Panc1 (cell line): ENCODE results near the gene WAC. TPM values are rescaled to one million over a fixed set of nuclear protein-coding genes. Genes with fewer than 3 reads are reported as not detected.

Experiments
- ATAC-seq: fragments of 200-7000 bp; cut with Tn5 transposase; 2 replicates; pipeline ENCODE4 v1.9.1; 2020; ENCODE audit warnings: mild to moderate bottlenecking, moderate library complexity
- BruUV-seq: library from RNA; stranded (reverse); fragments of 400-500 nt; replicated peaks from 2 replicates; lab custom pipeline; 2021; lab: Mats Ljungman, UMichigan
- CTCF ChIA-PET: fragments of 300-600 bp; sonication (Branson Sonifier 250); formaldehyde crosslinking; loops from one replicate; lab custom pipeline; 2022; ENCODE audit warnings: antibody characterized with exemption; lab: Charles Lee
- POLR2A ChIA-PET: fragments of 300-600 bp; sonication (Branson Sonifier 250); formaldehyde crosslinking; loops from one replicate; lab custom pipeline; 2022; ENCODE audit warnings: antibody characterized with exemption; lab: Charles Lee
- DNase-seq: peaks from one replicate; pipeline ENCODE4 v3.0.0-alpha.2; 2010; ENCODE audit warnings: low read depth, low spot score
- H3K27ac ChIP-seq: 2 replicates; pipeline ENCODE4 v1.5.1; 2011; ENCODE audit warnings: mild to moderate bottlenecking, low read length, inconsistent platforms
- H3K27me3 ChIP-seq: fragments of 200-500 bp; sonication (Bioruptor generic); 2 replicates; pipeline ENCODE4 v1.6.0; 2014; ENCODE audit warnings: low read length, inconsistent platforms; ENCODE audit not compliant: control insufficient read depth, insufficient read depth
- H3K36me3 ChIP-seq: fragments of 200-500 bp; sonication (Bioruptor generic); 2 replicates; pipeline ENCODE4 v1.5.1; 2014; ENCODE audit warnings: inconsistent platforms, mild to moderate bottlenecking, low read length, moderate library complexity; ENCODE audit not compliant: control insufficient read depth, insufficient read depth
- H3K4me1 ChIP-seq: 2 replicates; pipeline ENCODE4 v1.5.1; 2011; ENCODE audit warnings: inconsistent platforms, mild to moderate bottlenecking, low read length, moderate library complexity; ENCODE audit not compliant: control insufficient read depth, insufficient read depth
- H3K4me3 ChIP-seq, 2 experiments: 2 replicates each; pipeline ENCODE4 v1.5.1; 2011 to 2012; ENCODE audit warnings: low read depth in 2 of 2, low read length in 2 of 2, mild to moderate bottlenecking in 2 of 2, inconsistent platforms in 1 of 2, moderate library complexity in 1 of 2
- H3K9me3 ChIP-seq: fragments of 200-500 bp; sonication (Bioruptor generic); 2 replicates; pipeline ENCODE4 v1.5.1; 2014; ENCODE audit warnings: low read depth, mild to moderate bottlenecking, inconsistent platforms, low read length, moderate library complexity; ENCODE audit not compliant: control insufficient read depth, insufficient read depth
- POLR2AphosphoS5 ChIP-seq: IDR thresholded peaks from 2 replicates; pipeline ENCODE4 v1.6.1; 2012; ENCODE audit warnings: mild to moderate bottlenecking, low read depth, low read length, moderate library complexity
- SIN3A ChIP-seq: IDR thresholded peaks from 2 replicates; pipeline ENCODE4 v1.6.1; 2012; ENCODE audit warnings: low read depth, mild to moderate bottlenecking, low read length, moderate library complexity, borderline replicate concordance; ENCODE audit not compliant: insufficient read depth
- TCF7L2 ChIP-seq: IDR thresholded peaks from 2 replicates; pipeline ENCODE4 v1.6.1; 2011; ENCODE audit warnings: mild to moderate bottlenecking, low read depth, low read length, inconsistent platforms
- in situ Hi-C: cut with HindIII; loops from 2 replicates; pipeline ENCODE4 v1.10.0; 2016; ENCODE audit warnings: low sequenced_read_pairs, low pct_unique_long_range_greater_than_20kb
- intact Hi-C: fragments of 100-400 bp; cut with micrococcal nuclease; formaldehyde crosslinking; loops from one replicate; pipeline ENCODE4 v1.10.0; 2022; ENCODE audit not compliant: unreplicated experiment
- total RNA-seq: library from RNA; stranded (reverse); gene quantifications from one replicate; pipeline ENCODE4 v1.2.1, GENCODE V29; 2021; ENCODE audit not compliant: unreplicated experiment
- TF ChIP-seq, protein P1 (sequence below), 2 experiments: IDR thresholded peaks; 2 replicates each; pipeline ENCODE4 v1.6.1; 2011 to 2012; ENCODE audit warnings: low read depth in 2 of 2, control low read depth in 1 of 2, low read length in 1 of 2, mild to moderate bottlenecking in 1 of 2, moderate library complexity in 1 of 2; ENCODE audit not compliant: insufficient read depth in 1 of 2
- TF ChIP-seq, protein P2 (sequence below): fragments of 450-650 bp; IDR thresholded peaks from 2 replicates; pipeline ENCODE4 v1.5.1; 2017; ENCODE audit warnings: mild to moderate bottlenecking

WAC gene
- total RNA-seq, 1 experiment from 2014 or later, result 70.7 TPM

DNA sequence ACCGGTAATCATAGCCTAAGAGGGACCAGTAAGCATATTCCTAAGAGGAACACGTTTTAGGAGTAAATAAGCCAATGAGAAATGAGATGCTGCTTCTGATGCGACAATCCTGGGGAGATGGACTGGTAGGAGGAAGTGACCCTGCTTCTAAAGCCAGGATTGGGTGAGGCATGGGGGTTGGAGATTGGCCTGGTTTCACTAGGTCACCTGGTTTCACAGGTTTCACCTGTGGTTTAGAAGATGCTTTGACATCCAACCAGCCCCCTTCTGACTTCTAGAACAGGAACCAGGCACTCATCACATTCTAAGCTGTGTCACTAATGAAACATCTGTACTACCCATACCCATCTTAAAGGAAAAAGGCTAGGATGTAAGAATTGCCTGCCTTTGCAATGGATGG is 91.4 kb downstream of the WAC start:
- CTCF ChIA-PET, result no interaction called here
- Histone ChIP-seq H3K36me3 (peaks cover 9% of the 10 kb centered on the region), H3K27me3 (no peaks in the 10 kb centered on the region), H3K9me3 (no peaks in the 10 kb centered on the region), H3K4me1 (no peaks in the 10 kb centered on the region), H3K4me3 (no peak overlapping the region), H3K27ac (no peak overlapping the region)
- POLR2A ChIA-PET, result no interaction called here
- intact Hi-C loops (loop anchor here (10.0 kb wide), 1 partner anchor 680 kb away; no protein-coding TSS in a partner anchor), in situ Hi-C loops (no loop called here)
- DNase-seq, result no peak
- ATAC-seq, result no peak
- BruUV-seq, result no TSS peak
- TF ChIP-seq, protein P1, sequence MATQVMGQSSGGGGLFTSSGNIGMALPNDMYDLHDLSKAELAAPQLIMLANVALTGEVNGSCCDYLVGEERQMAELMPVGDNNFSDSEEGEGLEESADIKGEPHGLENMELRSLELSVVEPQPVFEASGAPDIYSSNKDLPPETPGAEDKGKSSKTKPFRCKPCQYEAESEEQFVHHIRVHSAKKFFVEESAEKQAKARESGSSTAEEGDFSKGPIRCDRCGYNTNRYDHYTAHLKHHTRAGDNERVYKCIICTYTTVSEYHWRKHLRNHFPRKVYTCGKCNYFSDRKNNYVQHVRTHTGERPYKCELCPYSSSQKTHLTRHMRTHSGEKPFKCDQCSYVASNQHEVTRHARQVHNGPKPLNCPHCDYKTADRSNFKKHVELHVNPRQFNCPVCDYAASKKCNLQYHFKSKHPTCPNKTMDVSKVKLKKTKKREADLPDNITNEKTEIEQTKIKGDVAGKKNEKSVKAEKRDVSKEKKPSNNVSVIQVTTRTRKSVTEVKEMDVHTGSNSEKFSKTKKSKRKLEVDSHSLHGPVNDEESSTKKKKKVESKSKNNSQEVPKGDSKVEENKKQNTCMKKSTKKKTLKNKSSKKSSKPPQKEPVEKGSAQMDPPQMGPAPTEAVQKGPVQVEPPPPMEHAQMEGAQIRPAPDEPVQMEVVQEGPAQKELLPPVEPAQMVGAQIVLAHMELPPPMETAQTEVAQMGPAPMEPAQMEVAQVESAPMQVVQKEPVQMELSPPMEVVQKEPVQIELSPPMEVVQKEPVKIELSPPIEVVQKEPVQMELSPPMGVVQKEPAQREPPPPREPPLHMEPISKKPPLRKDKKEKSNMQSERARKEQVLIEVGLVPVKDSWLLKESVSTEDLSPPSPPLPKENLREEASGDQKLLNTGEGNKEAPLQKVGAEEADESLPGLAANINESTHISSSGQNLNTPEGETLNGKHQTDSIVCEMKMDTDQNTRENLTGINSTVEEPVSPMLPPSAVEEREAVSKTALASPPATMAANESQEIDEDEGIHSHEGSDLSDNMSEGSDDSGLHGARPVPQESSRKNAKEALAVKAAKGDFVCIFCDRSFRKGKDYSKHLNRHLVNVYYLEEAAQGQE (IDR thresholded peaks at IDR 0.05; ENCODE audit: insufficient read depth in 1 of 2, low read depth in 2 of 2, low read length in 1 of 2), result no peak

DNA sequence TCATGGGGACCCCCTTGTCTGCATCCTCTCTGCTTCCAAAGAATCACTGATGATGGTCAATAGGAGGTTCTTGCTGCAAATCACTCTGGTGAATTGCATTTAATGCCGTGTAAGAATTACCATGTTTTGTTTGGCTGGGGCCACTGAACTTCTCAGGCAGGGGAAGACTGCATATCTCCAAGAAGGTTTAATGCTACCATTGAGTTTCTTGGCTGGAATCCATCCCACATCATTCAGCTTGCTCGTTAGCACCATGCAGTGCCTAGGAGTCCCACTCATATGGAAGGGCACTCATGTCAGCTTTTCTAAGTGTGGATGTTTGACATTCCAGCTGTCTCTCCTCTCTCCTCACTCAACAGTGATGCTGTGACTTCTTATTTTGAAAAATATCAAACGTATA is 94.2 kb downstream of the WAC start:
- Histone ChIP-seq H3K9me3 (no peaks in the 10 kb centered on the region), H3K4me1 (no peaks in the 10 kb centered on the region), H3K36me3 (no peaks in the 10 kb centered on the region), H3K4me3 (no peak overlapping the region), H3K27ac (no peak overlapping the region), H3K27me3 (no peaks in the 10 kb centered on the region)
- no peak for DNase-seq
- CTCF ChIA-PET, result no interaction called here
- BruUV-seq, result no TSS peak
- POLR2A ChIA-PET, result no interaction called here
- in situ Hi-C loops, result no loop called here
- intact Hi-C loops, result loop anchor here (10.0 kb wide), 1 partner anchor 678 kb away; no protein-coding TSS in a partner anchor
- ATAC-seq, result no peak
- TF ChIP-seq TCF7L2, result no peak
- TF ChIP-seq SIN3A, result no peak
- TF ChIP-seq POLR2AphosphoS5, result no peak
- TF ChIP-seq, protein P2, sequence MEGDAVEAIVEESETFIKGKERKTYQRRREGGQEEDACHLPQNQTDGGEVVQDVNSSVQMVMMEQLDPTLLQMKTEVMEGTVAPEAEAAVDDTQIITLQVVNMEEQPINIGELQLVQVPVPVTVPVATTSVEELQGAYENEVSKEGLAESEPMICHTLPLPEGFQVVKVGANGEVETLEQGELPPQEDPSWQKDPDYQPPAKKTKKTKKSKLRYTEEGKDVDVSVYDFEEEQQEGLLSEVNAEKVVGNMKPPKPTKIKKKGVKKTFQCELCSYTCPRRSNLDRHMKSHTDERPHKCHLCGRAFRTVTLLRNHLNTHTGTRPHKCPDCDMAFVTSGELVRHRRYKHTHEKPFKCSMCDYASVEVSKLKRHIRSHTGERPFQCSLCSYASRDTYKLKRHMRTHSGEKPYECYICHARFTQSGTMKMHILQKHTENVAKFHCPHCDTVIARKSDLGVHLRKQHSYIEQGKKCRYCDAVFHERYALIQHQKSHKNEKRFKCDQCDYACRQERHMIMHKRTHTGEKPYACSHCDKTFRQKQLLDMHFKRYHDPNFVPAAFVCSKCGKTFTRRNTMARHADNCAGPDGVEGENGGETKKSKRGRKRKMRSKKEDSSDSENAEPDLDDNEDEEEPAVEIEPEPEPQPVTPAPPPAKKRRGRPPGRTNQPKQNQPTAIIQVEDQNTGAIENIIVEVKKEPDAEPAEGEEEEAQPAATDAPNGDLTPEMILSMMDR, result no peak
- TF ChIP-seq, protein P1 (IDR thresholded peaks at IDR 0.05; ENCODE audit: insufficient read depth in 1 of 2, low read depth in 2 of 2, low read length in 1 of 2), result no peak
